SK-N-SH treated with all-trans-retinoic acid at 6 μM for 48 hours (cell line): ENCODE data around the gene IMMP2L.
A peak's percentile ranks its signal among the peaks of the same experiment; 100 is the strongest.

ENCODE experiments used
- ATAC-seq: fragments of 200-7000 bp; cut with Tn5 transposase; 3 replicates; pipeline ENCODE4 v1.9.1; 2020; ENCODE audit warnings: mild to moderate bottlenecking, moderate library complexity
- ARNTL ChIP-seq: fragments of 450-650 bp; formaldehyde crosslinking; IDR thresholded peaks from 2 replicates; pipeline ENCODE4 v1.5.0; 2020; ENCODE audit warnings: low read depth, mild to moderate bottlenecking, moderate library complexity, borderline replicate concordance
- BACH2 ChIP-seq: fragments of 250-450 bp; sonication (Bioruptor Pico); IDR thresholded peaks from 2 replicates; pipeline ENCODE4 v1.9.0; 2021; ENCODE audit warnings: mild to moderate bottlenecking, borderline replicate concordance
- CREB5 ChIP-seq: fragments of 250-450 bp; sonication (Bioruptor Pico); IDR thresholded peaks from 2 replicates; pipeline ENCODE4 v1.5.1; 2020; ENCODE audit warnings: low read depth, mild to moderate bottlenecking, moderate library complexity
- CSDC2 ChIP-seq: fragments of 250-450 bp; sonication (Bioruptor Pico); IDR thresholded peaks from 2 replicates; pipeline ENCODE4 v1.5.0; 2020; ENCODE audit warnings: mild to moderate bottlenecking, moderate library complexity
- CSRNP3 ChIP-seq: fragments of 250-450 bp; sonication (Bioruptor Pico); IDR thresholded peaks from 2 replicates; pipeline ENCODE4 v1.5.1; 2021; ENCODE audit warnings: mild to moderate bottlenecking, moderate library complexity
- ESRRG ChIP-seq: fragments of 250-450 bp; sonication (Bioruptor Pico); IDR thresholded peaks from 2 replicates; pipeline ENCODE4 v1.6.1; 2021; ENCODE audit warnings: mild to moderate bottlenecking
- ISL1 ChIP-seq: fragments of 250-450 bp; sonication (Bioruptor Pico); IDR thresholded peaks from 2 replicates; pipeline ENCODE4 v2.1.2; 2022; ENCODE audit warnings: mild to moderate bottlenecking, moderate library complexity
- OSR1 ChIP-seq: fragments of 250-450 bp; sonication (Bioruptor Pico); IDR thresholded peaks from 2 replicates; pipeline ENCODE4 v1.8.0; 2022; ENCODE audit warnings: moderate library complexity, mild to moderate bottlenecking, inconsistent platforms
- PATZ1 ChIP-seq: fragments of 250-450 bp; sonication (Bioruptor Pico); IDR thresholded peaks from 2 replicates; pipeline ENCODE4 v1.8.0; 2020; ENCODE audit warnings: mild to moderate bottlenecking, moderate library complexity, borderline replicate concordance
- POU6F1 ChIP-seq: fragments of 250-450 bp; sonication (Bioruptor Pico); IDR thresholded peaks from 2 replicates; pipeline ENCODE4 v1.8.0; 2021; ENCODE audit warnings: low read depth, mild to moderate bottlenecking, moderate library complexity, borderline replicate concordance
- PPARA ChIP-seq: fragments of 250-450 bp; sonication (Bioruptor Pico); IDR thresholded peaks from 2 replicates; pipeline ENCODE4 v1.5.0; 2020; ENCODE audit warnings: mild to moderate bottlenecking, borderline replicate concordance
- RARB ChIP-seq: fragments of 250-450 bp; sonication (Bioruptor Pico); IDR thresholded peaks from 2 replicates; pipeline ENCODE4 v1.8.0; 2021; ENCODE audit warnings: mild to moderate bottlenecking, moderate library complexity
- TCF4 ChIP-seq: fragments of 250-450 bp; sonication (Bioruptor Pico); IDR thresholded peaks from 2 replicates; pipeline ENCODE4 v1.8.0; 2021; ENCODE audit warnings: mild to moderate bottlenecking, moderate library complexity, borderline replicate concordance
- TOX ChIP-seq: fragments of 250-450 bp; sonication (Bioruptor Pico); IDR thresholded peaks from 2 replicates; pipeline ENCODE4 v1.8.0; 2021; ENCODE audit warnings: mild to moderate bottlenecking, moderate library complexity, borderline replicate concordance
- TSHZ2 ChIP-seq: fragments of 250-450 bp; sonication (Bioruptor Pico); IDR thresholded peaks from 2 replicates; pipeline ENCODE4 v1.5.0; 2020; ENCODE audit warnings: mild to moderate bottlenecking, moderate library complexity
- ZC3H10 ChIP-seq: fragments of 250-450 bp; sonication (Bioruptor Pico); IDR thresholded peaks from 2 replicates; pipeline ENCODE4 v1.5.1; 2021; ENCODE audit warnings: mild to moderate bottlenecking, moderate library complexity
- ZFP3 ChIP-seq: fragments of 250-450 bp; sonication (Bioruptor Pico); IDR thresholded peaks from 2 replicates; pipeline ENCODE4 v1.5.0; 2020; ENCODE audit warnings: mild to moderate bottlenecking, moderate library complexity
- ZFP30 ChIP-seq: fragments of 450-650 bp; formaldehyde crosslinking; IDR thresholded peaks from 2 replicates; pipeline ENCODE4 v1.5.0; 2022; ENCODE audit warnings: mild to moderate bottlenecking, moderate library complexity
- ZNF70 ChIP-seq: fragments of 450-650 bp; formaldehyde crosslinking; IDR thresholded peaks from 2 replicates; pipeline ENCODE4 v1.5.0; 2020; ENCODE audit warnings: mild to moderate bottlenecking, moderate library complexity
- ZNF8 ChIP-seq: fragments of 450-650 bp; formaldehyde crosslinking; IDR thresholded peaks from 2 replicates; pipeline ENCODE4 v1.5.0; 2020; ENCODE audit warnings: mild to moderate bottlenecking, moderate library complexity

IMMP2L gene

GRCh38 chr7:111043561-111043960 lies 518.7 kb downstream of the IMMP2L start (continued):
- TF ChIP-seq CREB5 (CRISPR knock-in tag) (no peak), ZFP3 (CRISPR knock-in tag) (no peak), CSDC2 (no peak)
- TF ChIP-seq, all 23 proteins: peak for 0

- ATAC-seq: no peak
- TF ChIP-seq RARB (CRISPR knock-in tag) (no peak), CSDC2 (no peak), TOX (no peak), POU6F1 (CRISPR knock-in tag) (no peak), ESRRG (no peak), ARNTL (CRISPR knock-in tag) (no peak), ZNF70 (CRISPR knock-in tag) (no peak), TSHZ2 (CRISPR knock-in tag) (no peak), BACH2 (CRISPR knock-in tag) (no peak), CSRNP3 (CRISPR knock-in tag) (no peak), PPARA (CRISPR knock-in tag) (no peak), PATZ1 (CRISPR knock-in tag) (no peak), ZFP30 (CRISPR knock-in tag) (no peak), ZC3H10 (CRISPR knock-in tag) (no peak), ZFP3 (CRISPR knock-in tag) (no peak), TCF4 (no peak)
These were observed 519.5 kb downstream of the IMMP2L start for GRCh38 chr7:111042842-111043241.

GRCh38 chr7:111041577-111041976 lies 520.7 kb downstream of the IMMP2L start:
- TF ChIP-seq ZC3H10 (CRISPR knock-in tag) (no peak), PATZ1 (CRISPR knock-in tag) (no peak), TSHZ2 (CRISPR knock-in tag) (no peak), TCF4 (no peak), ZNF70 (CRISPR knock-in tag) (no peak), RARB (CRISPR knock-in tag) (no peak), ZFP3 (CRISPR knock-in tag) (no peak), ISL1 (no peak), POU6F1 (CRISPR knock-in tag) (no peak), OSR1 (no peak), PPARA (CRISPR knock-in tag) (no peak), ZNF8 (CRISPR knock-in tag) (no peak)
- ATAC-seq: 0 out of 3 replicates have a peak, but pooled peaks have one; percentile 18
